WERI-Rb-1 (cell line): ENCODE results near the gene AP5B1.
A peak's percentile ranks its signal among the peaks of the same experiment; 100 is the strongest.

Experiments
- DNase-seq: peaks from one replicate; pipeline ENCODE4 v3.0.0-alpha.2; 2020
- H3K27ac ChIP-seq: fragments of 250-450 bp; sonication (Bioruptor Pico); 2 replicates; pipeline ENCODE4 v1.5.1; 2020; ENCODE audit warnings: mild to moderate bottlenecking, moderate library complexity
- H3K27me3 ChIP-seq: fragments of 250-450 bp; sonication (Bioruptor Pico); 2 replicates; pipeline ENCODE4 v1.5.1; 2021; ENCODE audit warnings: mild to moderate bottlenecking, low read depth, moderate library complexity; ENCODE audit not compliant: insufficient read depth, severe bottlenecking
- H3K36me3 ChIP-seq: fragments of 250-450 bp; sonication (Bioruptor Pico); 2 replicates; pipeline ENCODE4 v1.5.1; 2020; ENCODE audit warnings: mild to moderate bottlenecking, moderate library complexity
- H3K4me3 ChIP-seq: 2 replicates; pipeline ENCODE4 v1.5.1; 2011; ENCODE audit warnings: low read depth, mild to moderate bottlenecking, control low read depth, low read length
- H3K9me3 ChIP-seq: fragments of 250-450 bp; sonication (Bioruptor Pico); 2 replicates; pipeline ENCODE4 v1.5.1; 2021; ENCODE audit warnings: mild to moderate bottlenecking, moderate library complexity; ENCODE audit not compliant: severe bottlenecking
- TF ChIP-seq, protein P1 (sequence below): IDR thresholded peaks from 2 replicates; pipeline ENCODE4 v1.5.1; 2011; ENCODE audit warnings: low read depth, mild to moderate bottlenecking, control low read depth, inconsistent platforms, low read length

The AP5B1 gene

DNA sequence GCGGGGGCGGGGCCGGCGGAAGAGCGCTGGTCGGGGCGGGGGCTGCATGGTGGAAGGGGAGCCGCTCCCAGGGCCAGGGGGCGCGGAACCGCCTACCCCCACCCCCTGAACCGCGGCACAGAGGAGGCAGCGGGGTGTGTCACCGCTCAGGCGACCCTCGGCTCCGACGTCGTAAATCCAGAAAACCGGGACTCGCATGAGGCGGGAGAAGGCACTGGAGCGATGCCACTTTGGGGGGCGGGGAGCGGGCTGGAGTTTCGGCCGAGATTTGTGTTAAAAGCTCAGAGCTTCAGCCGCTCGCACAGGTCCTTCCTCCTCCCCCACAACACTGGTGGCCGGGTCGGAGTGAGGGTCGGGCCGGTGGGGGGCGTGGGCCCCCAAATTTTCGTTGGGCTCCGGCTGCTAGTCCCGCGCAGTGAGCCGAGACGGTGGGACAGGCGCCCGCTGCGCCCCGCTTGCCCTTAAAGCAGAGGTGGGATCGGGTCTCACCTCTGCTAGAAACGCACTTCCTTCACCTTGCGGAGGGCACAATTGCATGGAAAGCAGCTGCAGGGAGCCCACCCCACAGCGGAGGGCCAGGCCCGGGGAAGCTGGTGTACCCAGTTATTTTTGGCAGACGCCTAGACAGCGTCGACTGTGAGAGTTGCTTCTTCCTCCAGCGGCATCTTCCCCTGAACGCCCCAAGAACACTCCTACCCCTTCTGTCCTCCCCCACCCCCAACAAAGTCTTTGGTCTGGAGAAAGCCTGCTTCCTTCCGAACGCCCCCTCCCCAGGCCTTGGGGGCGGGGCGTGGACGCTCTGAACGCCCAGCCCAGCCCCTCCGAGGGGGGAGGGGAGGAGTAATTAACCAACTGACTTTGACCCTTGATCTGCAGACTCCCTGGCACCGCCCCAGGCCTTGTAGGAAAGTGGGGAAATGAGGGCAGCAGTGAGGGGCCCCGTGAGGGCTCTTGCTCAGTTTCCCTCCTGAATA is 7.2 kb upstream of the AP5B1 start:
- H3K4me3 ChIP-seq = no peak overlapping the region
- TF ChIP-seq, protein P1, sequence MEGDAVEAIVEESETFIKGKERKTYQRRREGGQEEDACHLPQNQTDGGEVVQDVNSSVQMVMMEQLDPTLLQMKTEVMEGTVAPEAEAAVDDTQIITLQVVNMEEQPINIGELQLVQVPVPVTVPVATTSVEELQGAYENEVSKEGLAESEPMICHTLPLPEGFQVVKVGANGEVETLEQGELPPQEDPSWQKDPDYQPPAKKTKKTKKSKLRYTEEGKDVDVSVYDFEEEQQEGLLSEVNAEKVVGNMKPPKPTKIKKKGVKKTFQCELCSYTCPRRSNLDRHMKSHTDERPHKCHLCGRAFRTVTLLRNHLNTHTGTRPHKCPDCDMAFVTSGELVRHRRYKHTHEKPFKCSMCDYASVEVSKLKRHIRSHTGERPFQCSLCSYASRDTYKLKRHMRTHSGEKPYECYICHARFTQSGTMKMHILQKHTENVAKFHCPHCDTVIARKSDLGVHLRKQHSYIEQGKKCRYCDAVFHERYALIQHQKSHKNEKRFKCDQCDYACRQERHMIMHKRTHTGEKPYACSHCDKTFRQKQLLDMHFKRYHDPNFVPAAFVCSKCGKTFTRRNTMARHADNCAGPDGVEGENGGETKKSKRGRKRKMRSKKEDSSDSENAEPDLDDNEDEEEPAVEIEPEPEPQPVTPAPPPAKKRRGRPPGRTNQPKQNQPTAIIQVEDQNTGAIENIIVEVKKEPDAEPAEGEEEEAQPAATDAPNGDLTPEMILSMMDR = no peak
- no peaks in the 10 kb centered on the region for H3K36me3 ChIP-seq
- no peaks in the 10 kb centered on the region for H3K9me3 ChIP-seq
- no peak for DNase-seq
- peak overlapping the region; percentile 37; the same call in 1 of the 2 replicates for H3K27ac ChIP-seq
- H3K27me3 ChIP-seq = no peaks in the 10 kb centered on the region

DNA sequence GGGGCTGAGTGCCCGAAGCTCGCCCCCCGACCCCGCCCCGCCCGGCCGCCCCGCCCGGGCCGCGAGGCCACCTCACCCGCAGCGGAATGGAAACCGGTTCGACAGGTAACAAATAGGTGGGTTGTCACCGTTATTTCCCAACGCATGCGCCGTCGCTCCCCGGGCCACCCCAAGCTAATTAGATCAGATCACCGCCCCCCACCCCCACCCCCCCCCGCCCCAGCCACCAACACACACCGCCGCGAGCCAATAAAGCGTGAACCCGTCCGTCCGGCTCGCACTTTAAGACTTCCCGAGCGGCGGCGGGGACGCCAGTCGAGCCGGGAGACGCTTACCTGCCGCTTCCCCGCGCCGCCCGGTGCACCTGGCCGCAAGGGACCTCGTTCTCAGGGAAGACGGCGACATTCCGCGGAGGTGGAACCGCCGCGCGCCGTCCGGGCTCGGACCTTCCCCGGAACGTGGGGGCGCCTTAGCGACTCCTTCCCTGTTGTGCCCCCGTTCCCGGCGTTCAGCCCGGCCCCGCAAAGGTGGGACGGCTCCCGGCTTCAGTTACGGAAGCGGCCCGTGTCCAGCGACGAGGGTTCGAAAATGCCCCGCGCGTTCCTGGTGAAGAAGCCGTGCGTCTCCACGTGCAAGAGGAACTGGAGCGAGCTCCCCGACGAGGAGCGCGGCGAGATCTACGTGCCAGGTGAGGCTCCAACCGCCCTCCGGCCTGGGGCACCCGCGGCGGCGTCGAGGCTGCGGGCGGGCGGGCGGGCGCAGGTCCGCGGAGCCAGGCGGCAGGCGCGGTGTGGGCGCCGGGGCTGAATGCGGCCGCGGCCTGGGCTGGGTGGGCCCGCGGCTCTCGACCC is 6.2 kb upstream of the AP5B1 start, which contains the start of gene OVOL1:
Gene OVOL1 (plus strand): TSS at position 278 of the 851 bp plus-strand sequence. CDS start 311 bp downstream, at position 589.
- Histone ChIP-seq H3K27ac (no peak within 1 kb of the TSS), H3K9me3 (no peaks in the 10 kb centered on the region), H3K4me3 (no peak within 1 kb of the TSS), H3K36me3 (no peaks in the 10 kb centered on the region), H3K27me3 (no peaks in the 10 kb centered on the region)
- no peak for DNase-seq
- TF ChIP-seq, protein P1 = no peak

DNA sequence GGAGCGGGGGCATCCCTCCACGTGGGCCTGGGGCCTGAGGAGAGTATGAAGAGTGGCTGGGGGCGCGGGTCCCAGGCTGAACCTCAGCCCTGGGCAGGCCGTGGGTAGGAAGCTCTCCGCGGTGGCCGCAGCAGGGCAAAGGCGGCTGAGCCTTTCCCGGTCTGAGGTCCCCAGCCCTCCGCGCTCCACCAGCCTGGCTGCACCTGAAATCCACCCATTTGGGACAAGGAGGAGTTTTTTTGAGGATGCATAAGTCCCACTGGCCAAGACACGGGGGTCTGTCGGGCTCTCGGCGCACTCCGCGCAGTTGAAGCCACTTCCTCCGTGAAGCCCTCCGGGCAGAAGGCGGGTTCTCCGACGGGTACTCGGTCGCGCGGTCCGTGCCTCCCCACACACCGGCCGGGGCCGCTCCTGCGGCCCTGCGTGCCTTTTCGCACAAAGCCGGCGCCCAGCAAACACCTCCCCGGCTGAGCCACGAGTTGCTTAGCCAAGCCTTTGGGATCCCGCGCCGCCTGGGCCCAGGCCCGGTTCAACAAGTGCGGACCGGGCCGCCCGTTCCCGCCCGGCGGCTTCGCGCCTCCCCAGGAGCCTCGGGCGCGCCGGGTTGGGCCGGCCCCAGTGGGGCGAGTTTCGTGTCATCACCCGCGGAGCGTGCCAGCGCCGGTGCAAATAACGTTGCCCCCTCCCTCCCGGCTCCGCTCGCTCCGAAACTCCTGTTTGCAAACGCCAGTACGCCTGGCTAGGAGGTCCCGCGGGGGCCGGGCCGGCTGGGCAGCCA is 5.4 kb upstream of the AP5B1 start:
- no peak for DNase-seq
- H3K4me3 ChIP-seq = no peak overlapping the region
- no peaks in the 10 kb centered on the region for H3K27me3 ChIP-seq
- no peaks in the 10 kb centered on the region for H3K36me3 ChIP-seq
- no peak overlapping the region for H3K27ac ChIP-seq
- H3K9me3 ChIP-seq = no peaks in the 10 kb centered on the region
- TF ChIP-seq, protein P1 = no peak

DNA sequence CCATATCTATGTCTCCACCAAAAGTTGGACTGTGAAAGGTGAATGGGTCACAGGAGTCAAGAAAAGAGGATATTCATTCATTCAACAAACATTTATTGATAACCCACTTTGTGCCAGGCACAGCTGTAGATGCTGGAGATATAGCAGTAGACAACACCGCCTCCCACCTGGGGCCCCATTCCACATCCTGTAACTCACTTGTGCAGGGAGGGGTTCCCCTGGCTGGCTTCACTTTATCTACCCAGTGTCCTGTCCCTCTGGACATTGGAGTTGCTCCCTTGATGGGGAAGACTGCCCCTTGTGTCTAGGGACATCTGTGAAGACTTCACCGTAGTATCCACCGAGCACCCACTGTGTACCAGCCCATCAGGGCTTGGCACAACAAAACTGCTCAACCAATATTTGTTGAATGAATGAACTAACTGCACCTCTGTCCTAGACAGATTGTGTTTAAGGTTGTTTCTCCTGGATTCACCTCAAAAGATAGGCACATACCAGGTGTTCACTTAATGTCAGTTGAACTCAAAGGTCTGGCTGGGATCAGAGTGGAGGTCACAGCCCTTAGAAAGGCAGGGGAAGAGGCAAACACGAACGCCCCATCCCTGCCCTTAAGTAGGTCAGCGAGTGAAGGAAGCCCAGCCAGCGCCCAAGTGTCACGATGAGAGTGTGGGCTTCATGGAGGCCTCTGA is 4.7 kb upstream of the AP5B1 start:
- no peaks in the 10 kb centered on the region for H3K9me3 ChIP-seq
- no peak overlapping the region for H3K4me3 ChIP-seq
- peaks cover under 1% of the 10 kb centered on the region; the same call in 1 of the 2 replicates for H3K36me3 ChIP-seq
- TF ChIP-seq, protein P1 = no peak
- no peak overlapping the region for H3K27ac ChIP-seq
- H3K27me3 ChIP-seq = no peaks in the 10 kb centered on the region
- DNase-seq = no peak

DNA sequence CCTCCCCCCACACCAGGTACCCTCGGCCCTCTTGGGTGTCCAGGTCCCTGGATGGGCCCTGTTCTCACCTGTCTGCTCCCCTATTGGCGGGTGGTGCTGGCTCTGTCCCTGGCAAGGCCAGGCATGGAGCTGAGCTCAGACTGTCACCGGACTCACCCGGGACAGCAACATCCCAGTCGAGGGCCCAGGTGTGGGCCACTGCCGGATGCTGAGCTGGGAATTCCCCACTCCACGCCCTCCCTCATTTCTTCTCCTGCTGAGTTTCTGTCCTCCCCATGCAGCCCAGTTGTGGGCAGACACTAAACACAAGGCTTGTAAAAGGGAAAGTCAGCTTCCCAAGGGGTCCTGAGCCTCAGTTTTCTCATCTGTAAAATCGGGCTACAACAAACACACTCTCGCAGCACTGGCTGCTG is 2.0 kb upstream of the AP5B1 start:
- H3K36me3 ChIP-seq = peaks cover 27% of the 10 kb centered on the region
- DNase-seq = no peak
- TF ChIP-seq, protein P1 = no peak
- H3K4me3 ChIP-seq = no peak overlapping the region
- H3K27ac ChIP-seq = peak overlapping the region; percentile 42; the same call in 1 of the 2 replicates
- H3K9me3 ChIP-seq = no peaks in the 10 kb centered on the region
- no peaks in the 10 kb centered on the region for H3K27me3 ChIP-seq
